Endothelial cell of umbilical vein (primary cell): ENCODE results near the gene BRWD1. TPM values are rescaled to one million over a fixed set of nuclear protein-coding genes. Genes with fewer than 3 reads are reported as not detected.

ENCODE experiments used
- BruUV-seq: library from RNA; stranded (reverse); fragments of 400-500 nt; replicated peaks from 2 replicates; lab custom pipeline; 2021; lab: Mats Ljungman, UMichigan
- CTCF ChIA-PET: fragments of 300-600, 350-600 bp; sonication (Branson Sonifier 250); formaldehyde crosslinking; loops from one replicate; lab custom pipeline; 2021; ENCODE audit warnings: antibody characterized with exemption, inconsistent platforms; lab: Charles Lee
- POLR2A ChIA-PET: fragments of 300-600, 350-600 bp; sonication (Branson Sonifier 250); formaldehyde crosslinking; loops from one replicate; lab custom pipeline; 2021; ENCODE audit warnings: antibody characterized with exemption, inconsistent platforms; lab: Charles Lee
- DNase-seq: peaks from one replicate; pipeline ENCODE4 v3.0.0-alpha.2; 2011; ENCODE audit warnings: low read depth, low spot score
- FAIRE-seq: peaks from 2 replicates; lab custom pipeline; 2011; peaks lifted over from hg19 to GRCh38; lab: Jason Lieb, UNC
- H2AFZ ChIP-seq: 2 replicates; pipeline ENCODE4 v1.6.0; 2012; ENCODE audit warnings: low read depth, low read length, control low read depth, inconsistent platforms
- H3K27ac ChIP-seq: 2 replicates; pipeline ENCODE4 v1.5.1; 2011; ENCODE audit warnings: low read depth, mild to moderate bottlenecking, control low read depth, low read length, moderate library complexity; ENCODE audit not compliant: insufficient read depth
- H3K27me3 ChIP-seq, 2 experiments: 2 replicates each; pipeline versions ENCODE4 v1.6.0 to v1.6.1; 2011; ENCODE audit warnings: low read length in 2 of 2, mixed read lengths in 1 of 2; ENCODE audit not compliant: control insufficient read depth in 2 of 2, insufficient read depth in 2 of 2
- H3K36me3 ChIP-seq, 2 experiments: 2 replicates in 1 of 2; 3 replicates in 1 of 2; pipeline ENCODE4 v1.5.1; 2011; ENCODE audit warnings: low read length in 2 of 2, mild to moderate bottlenecking in 1 of 2, moderate library complexity in 1 of 2; ENCODE audit not compliant: control insufficient read depth in 2 of 2, insufficient read depth in 2 of 2; ENCODE audit errors: extremely low read depth in 1 of 2
- H3K4me1 ChIP-seq: 3 replicates; pipeline ENCODE4 v1.5.1; 2011; ENCODE audit warnings: mild to moderate bottlenecking, low read length; ENCODE audit not compliant: control insufficient read depth, insufficient read depth; ENCODE audit errors: extremely low read depth
- H3K4me2 ChIP-seq: 2 replicates; pipeline ENCODE4 v1.6.1; 2011; ENCODE audit warnings: low read length, control low read depth, mixed read lengths; ENCODE audit not compliant: insufficient read depth
- H3K4me3 ChIP-seq, 3 experiments: fragments of 200-600 bp in 1 of 3; sonication (generic), shearing (Covaris generic) in 1 of 3; replicated peaks in 1 of 3; 2 replicates each; pipeline ENCODE4 v1.5.1; 2011 to 2016; ENCODE audit warnings: control low read depth in 3 of 3, low read length in 3 of 3, mild to moderate bottlenecking in 2 of 3, inconsistent platforms in 1 of 3, low read depth in 1 of 3, moderate library complexity in 1 of 3; ENCODE audit not compliant: insufficient read depth in 1 of 3
- H3K79me2 ChIP-seq: 2 replicates; pipeline ENCODE4 v1.6.0; 2012; ENCODE audit warnings: low read length, inconsistent platforms; ENCODE audit not compliant: control insufficient read depth, insufficient read depth
- H3K9ac ChIP-seq: replicated peaks from 2 replicates; pipeline ENCODE3; 2011; ENCODE audit warnings: low read length, control low read depth; ENCODE audit not compliant: insufficient read depth; ENCODE audit errors: extremely low read depth
- H3K9me1 ChIP-seq: replicated peaks from 3 replicates; pipeline ENCODE4 v1.6.0; 2011; ENCODE audit warnings: mild to moderate bottlenecking, low read length; ENCODE audit not compliant: control insufficient read depth, insufficient read depth; ENCODE audit errors: extremely low read depth
- H3K9me3 ChIP-seq: replicated peaks from 2 replicates; pipeline ENCODE4 v1.5.1; 2012; ENCODE audit warnings: low read length, inconsistent platforms; ENCODE audit not compliant: control insufficient read depth, insufficient read depth
- H4K20me1 ChIP-seq: replicated peaks from 2 replicates; pipeline ENCODE3; 2011; ENCODE audit warnings: mild to moderate bottlenecking, low read length; ENCODE audit not compliant: control insufficient read depth, insufficient read depth; ENCODE audit errors: extremely low read depth
- CTCF ChIP-seq, 2 donors: IDR thresholded peaks; 1 replicate in 1 of 2; 2 replicates in 1 of 2; pipeline ENCODE4 v1.5.1; 2011; ENCODE audit warnings: low read length in 2 of 2, mild to moderate bottlenecking in 2 of 2, moderate library complexity in 2 of 2, control low read depth in 1 of 2, inconsistent platforms in 1 of 2, low read depth in 1 of 2; ENCODE audit not compliant: insufficient read depth in 1 of 2; ENCODE audit errors: extremely low read depth in 1 of 2
- EZH2 ChIP-seq: IDR thresholded peaks from 2 replicates; pipeline ENCODE4 v1.6.1; 2012; ENCODE audit warnings: borderline replicate concordance, low read depth, mild to moderate bottlenecking, moderate library complexity, low read length, inconsistent platforms; ENCODE audit not compliant: severe bottlenecking
- GATA2 ChIP-seq: IDR thresholded peaks from 2 replicates; pipeline ENCODE4 v1.7.0; 2011; ENCODE audit warnings: low read depth, mild to moderate bottlenecking, moderate library complexity, mixed read lengths, low read length; ENCODE audit not compliant: insufficient read length, insufficient read depth
- JUN ChIP-seq: IDR thresholded peaks from 2 replicates; pipeline ENCODE4 v1.6.1; 2011; ENCODE audit warnings: borderline replicate concordance, low read depth; ENCODE audit not compliant: insufficient read length, insufficient read depth
- MYC ChIP-seq: IDR thresholded peaks from one replicate; pipeline ENCODE4 v1.6.1; 2011; ENCODE audit warnings: mild to moderate bottlenecking, low read depth, low read length
- POLR2A ChIP-seq: IDR thresholded peaks from 2 replicates; pipeline ENCODE4 v1.6.1; 2012; ENCODE audit warnings: low read depth, mild to moderate bottlenecking, control low read depth, low read length
- dilution Hi-C: fragments of 300-500 bp; cut with MboI; formaldehyde crosslinking; loops from one replicate; pipeline ENCODE4 v1.15.0; 2019; ENCODE audit warnings: low sequenced_read_pairs; ENCODE audit not compliant: extremely low pct_ligation_motif_present
- intact Hi-C: fragments of 100-400 bp; cut with micrococcal nuclease; formaldehyde crosslinking; loops from one replicate; pipeline ENCODE4 v1.10.0; 2022
- polyA plus RNA-seq, 4 experiments: library from polyadenylated mRNA; depleted of rRNA in 3 of 4; stranded (reverse) in 3 of 4; unstranded in 1 of 4; fragments of >200 nt; gene quantifications; 2 replicates each; pipeline versions ENCODE4 v1.2.1 to v1.2.3, GENCODE V29; 2011 to 2012; ENCODE audit warnings: missing spikeins in 1 of 4
- total RNA-seq: library from RNA; stranded (reverse); gene quantifications from 2 replicates; pipeline ENCODE4 v1.2.3, GENCODE V29; 2021

The BRWD1 gene
- total and polyA plus RNA-seq, 2 donors (not counting 3 experiments of a cell fraction or from before 2014, with no cell fraction given): 6.1 to 33.2 TPM

GRCh38 chr21:39315603-39316445, 2.4 kb upstream of the BRWD1 start:
- BruUV-seq: no TSS peak
- no peak for TF ChIP-seq JUN
- no peak for TF ChIP-seq GATA2
- no peak for TF ChIP-seq MYC
- no peak for TF ChIP-seq POLR2A
- no peak for TF ChIP-seq EZH2
- no peak for TF ChIP-seq CTCF (IDR thresholded peaks at IDR 0.05; ENCODE audit: extremely low read depth in 1 of 2, insufficient read depth in 1 of 2, low read depth in 1 of 2, low read length in 2 of 2)
- Histone ChIP-seq H3K9me1 (no peaks in the 10 kb centered on the region), H2AFZ (no peak overlapping the region), H3K4me2 (no peak overlapping the region), H3K9me3 (no peaks in the 10 kb centered on the region), H3K4me3 (no peak overlapping the region), H3K27ac (no peak overlapping the region), H4K20me1 (no peaks in the 10 kb centered on the region), H3K9ac (no peak overlapping the region), H3K36me3 (no peaks in the 10 kb centered on the region), H3K4me1 (peaks cover 12% of the 10 kb centered on the region), H3K79me2 (peaks cover 11% of the 10 kb centered on the region), H3K27me3 (peaks cover 4% of the 10 kb centered on the region in 2 experiments)
- ChIA-PET POLR2A (no interaction called here), CTCF (no interaction called here)
- intact Hi-C loops: no loop called here
- FAIRE-seq (no peak), DNase-seq (no peak)
- dilution Hi-C loops: no loop called here
